GM19395 (cell line): ENCODE results near the gene RHOH.
"Not testable (repeated sequence)": the region's sequence is repeated elsewhere in the genome, so short reads cannot be mapped to it uniquely, and the experiment has no call there.

Experiments used
- ATAC-seq: cut with Tn5 transposase; IDR thresholded peaks from one replicate; pipeline ENCODE4 v1.9.1; 2021; ENCODE audit warnings: mild to moderate bottlenecking, moderate library complexity; ENCODE audit not compliant: unreplicated experiment

RHOH gene

DNA sequence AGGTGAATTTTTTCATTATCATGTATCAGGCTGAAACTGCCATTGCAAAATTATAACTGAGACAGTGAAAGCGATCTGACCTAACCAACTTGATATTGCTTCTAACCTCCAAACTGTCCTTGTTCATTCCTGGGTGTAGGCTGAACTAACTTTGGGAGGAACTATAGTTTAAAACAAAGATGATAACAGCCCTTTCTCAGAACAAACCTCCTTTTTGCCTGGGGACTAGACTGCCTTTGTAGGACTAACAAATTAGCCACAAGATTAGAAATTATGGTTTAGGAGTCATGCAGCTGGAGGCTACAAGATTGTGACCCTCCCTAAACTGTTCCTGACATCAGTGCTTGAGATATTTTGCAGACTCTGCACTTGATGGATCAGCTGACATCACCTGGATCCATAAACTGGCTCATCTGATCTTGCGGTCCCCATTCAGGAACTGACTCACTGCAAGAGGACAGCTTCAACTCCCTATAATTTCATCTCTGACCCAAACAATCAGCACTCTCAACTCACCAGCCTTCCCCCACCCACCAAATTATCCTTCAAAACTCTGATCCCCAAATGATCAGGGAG is 93.9 kb downstream of the RHOH start:
- ATAC-seq: not testable (repeated sequence)

DNA sequence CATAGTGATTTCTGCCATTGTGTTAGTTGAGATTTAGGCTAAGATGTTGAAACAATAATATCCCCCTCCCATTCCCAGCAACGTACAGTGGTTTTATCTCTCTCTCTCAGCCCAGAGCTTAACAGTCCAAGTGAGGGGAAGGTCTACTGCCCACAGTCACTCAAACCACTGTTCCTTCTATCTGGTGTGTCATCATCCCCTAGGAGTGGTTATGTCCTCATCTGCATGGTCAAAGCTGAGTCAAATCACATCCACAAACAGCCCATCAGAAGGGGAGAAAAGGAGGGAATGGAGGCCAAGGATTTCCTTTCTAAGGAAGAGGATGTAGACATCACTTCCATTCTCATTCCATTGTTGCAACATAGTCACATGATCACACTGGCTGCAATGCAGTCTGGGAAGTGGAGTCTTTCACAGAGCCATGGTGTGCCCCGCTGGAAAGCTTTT is 95.5 kb downstream of the RHOH start:
- ATAC-seq: no peak

DNA sequence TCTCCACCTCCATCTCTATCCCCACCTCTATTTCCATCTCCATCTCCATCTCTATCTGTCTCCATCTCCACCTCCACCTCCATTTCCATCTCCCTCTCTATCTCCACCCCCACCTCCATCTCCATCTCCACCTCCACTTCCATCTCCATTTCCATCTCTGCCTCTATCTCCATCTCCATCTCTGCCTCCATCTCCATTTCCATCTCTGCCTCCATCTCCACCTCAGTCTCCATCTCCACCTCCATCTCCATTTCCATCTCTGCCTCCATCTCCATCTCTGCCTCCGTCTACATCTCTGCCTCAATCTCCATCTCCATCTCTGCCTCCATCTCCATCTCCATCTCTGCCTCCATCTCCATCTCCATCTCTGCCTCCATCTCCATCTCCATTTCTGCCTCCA is 97.5 kb downstream of the RHOH start:
- no peak for ATAC-seq

DNA sequence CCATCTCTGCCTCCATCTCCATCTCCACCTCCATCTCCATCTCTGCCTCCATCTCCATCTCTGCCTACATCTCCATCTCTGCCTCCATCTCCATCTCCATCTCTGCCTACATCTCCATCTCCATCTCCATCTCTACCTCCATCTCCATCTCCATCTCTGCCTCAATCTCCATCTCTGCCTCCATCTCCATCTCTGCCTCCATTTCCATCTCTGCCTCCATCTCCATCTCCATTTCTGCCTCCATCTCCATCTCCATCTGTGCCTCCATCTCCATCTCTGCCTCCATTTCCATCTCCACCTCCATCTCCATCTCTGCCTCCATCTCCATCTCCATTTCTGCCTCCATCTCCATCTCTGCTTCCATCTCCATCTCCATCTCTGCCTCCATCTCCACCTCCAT is 98.2 kb downstream of the RHOH start:
- not testable (repeated sequence) for ATAC-seq

DNA sequence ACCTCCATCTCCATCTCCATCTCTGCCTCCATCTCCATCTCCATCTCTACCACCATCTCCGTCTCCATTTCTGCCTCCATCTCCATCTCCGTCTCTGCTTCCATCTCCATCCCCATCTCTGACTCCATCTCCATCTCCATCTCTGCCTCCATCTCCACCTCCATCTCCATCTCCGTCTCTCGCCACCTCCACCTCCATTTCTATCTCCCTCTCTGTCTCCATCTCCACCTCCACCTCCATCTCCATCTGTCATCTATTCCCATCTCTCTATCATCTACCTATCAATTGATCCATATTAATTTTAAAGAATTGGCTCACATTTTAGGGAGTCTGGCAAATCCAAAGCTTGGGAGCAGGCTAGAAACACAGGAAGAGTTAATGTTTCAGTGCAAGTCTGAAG is 98.7 kb downstream of the RHOH start:
- ATAC-seq: no peak
